Heart left ventricle (tissue), 13 donors: ENCODE measurements around the gene STRA8.

Source experiments
- POLR2A ChIP-seq, 2 donors: fragments of 450-650 bp; IDR thresholded peaks; one replicate each; pipeline ENCODE4 v1.6.1; 2017; ENCODE audit warnings: antibody characterized with exemption in 2 of 2, mild to moderate bottlenecking in 2 of 2, moderate library complexity in 2 of 2
- TF ChIP-seq, protein P1 (sequence below), 12 donors: fragments of 200-600 bp; sonication (generic) in 4 of 12; IDR thresholded peaks; one replicate each; pipeline versions ENCODE4 v1.5.0 to v1.8.0; 2018 to 2022; ENCODE audit warnings: antibody characterized with exemption in 12 of 12, mild to moderate bottlenecking in 5 of 12
- donor health status: ischemic (EF 13 %, LVEDD 7.1; RV severe dilation, severe dysfunction).
- donor health status: DM: no; HTN: yes; CAD: no.
- donor health status: DM: no; HTN: no; CAD: no.
- donor health status: ischemic (EF 25% LVEDD 6.9; RV normal size, moderate dysfunction).
- donor health status: ischemic (EF 25% LVEDD 5.7; RV mildly dilated, moderate dysfunction).
- donor health status: ischemic (EF 35%, LVEDD 5.7; RV mildly dilated, moderate dysfunction).
- donor health status: nonischemic (EF 11% LVEDD 7.7; RV severe dilation, severe dysfunction).
- donor health status: DM: yes; HTN: yes; CAD: no.
- donor health status: PGD.
- donor health status: ischemic (EF 29% LVEDD 5.4; RV normal size, mild dysfunction).
- donor health status: nonischemic (EF 23%, LVEDD 6.1; RV moderate dilation, normal function).

DNA sequence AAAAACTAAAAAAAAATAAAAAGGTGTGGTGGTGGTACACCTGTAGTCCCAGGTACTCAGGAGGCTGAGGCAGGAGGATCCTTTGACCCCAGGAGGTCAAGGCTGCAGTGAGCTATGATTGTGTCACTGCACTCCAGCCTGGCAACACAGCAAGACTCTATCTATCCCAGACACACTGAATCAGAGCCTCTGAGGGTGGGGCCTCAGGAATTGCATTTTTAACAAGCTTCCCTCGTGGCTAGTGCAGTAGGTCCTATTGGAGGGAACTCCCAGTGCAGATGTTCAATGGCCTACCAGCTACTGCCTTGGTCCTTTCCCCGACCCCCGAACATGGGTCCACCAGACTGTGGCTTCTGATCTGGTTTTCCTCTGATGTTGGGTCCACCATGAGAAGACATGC is 14.9 kb downstream of the STRA8 start:
- TF ChIP-seq, protein P1, sequence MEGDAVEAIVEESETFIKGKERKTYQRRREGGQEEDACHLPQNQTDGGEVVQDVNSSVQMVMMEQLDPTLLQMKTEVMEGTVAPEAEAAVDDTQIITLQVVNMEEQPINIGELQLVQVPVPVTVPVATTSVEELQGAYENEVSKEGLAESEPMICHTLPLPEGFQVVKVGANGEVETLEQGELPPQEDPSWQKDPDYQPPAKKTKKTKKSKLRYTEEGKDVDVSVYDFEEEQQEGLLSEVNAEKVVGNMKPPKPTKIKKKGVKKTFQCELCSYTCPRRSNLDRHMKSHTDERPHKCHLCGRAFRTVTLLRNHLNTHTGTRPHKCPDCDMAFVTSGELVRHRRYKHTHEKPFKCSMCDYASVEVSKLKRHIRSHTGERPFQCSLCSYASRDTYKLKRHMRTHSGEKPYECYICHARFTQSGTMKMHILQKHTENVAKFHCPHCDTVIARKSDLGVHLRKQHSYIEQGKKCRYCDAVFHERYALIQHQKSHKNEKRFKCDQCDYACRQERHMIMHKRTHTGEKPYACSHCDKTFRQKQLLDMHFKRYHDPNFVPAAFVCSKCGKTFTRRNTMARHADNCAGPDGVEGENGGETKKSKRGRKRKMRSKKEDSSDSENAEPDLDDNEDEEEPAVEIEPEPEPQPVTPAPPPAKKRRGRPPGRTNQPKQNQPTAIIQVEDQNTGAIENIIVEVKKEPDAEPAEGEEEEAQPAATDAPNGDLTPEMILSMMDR (IDR thresholded peaks at IDR 0.05), result no peak
- TF ChIP-seq POLR2A (IDR thresholded peaks at IDR 0.05), result no peak
